ENCODE results near the gene PRR33. TPM values are rescaled to one million over a fixed set of nuclear protein-coding genes. Genes with fewer than 3 reads are reported as not detected.

Gene PRR33
- total and polyA plus RNA-seq, 4 donors: not detected

DNA sequence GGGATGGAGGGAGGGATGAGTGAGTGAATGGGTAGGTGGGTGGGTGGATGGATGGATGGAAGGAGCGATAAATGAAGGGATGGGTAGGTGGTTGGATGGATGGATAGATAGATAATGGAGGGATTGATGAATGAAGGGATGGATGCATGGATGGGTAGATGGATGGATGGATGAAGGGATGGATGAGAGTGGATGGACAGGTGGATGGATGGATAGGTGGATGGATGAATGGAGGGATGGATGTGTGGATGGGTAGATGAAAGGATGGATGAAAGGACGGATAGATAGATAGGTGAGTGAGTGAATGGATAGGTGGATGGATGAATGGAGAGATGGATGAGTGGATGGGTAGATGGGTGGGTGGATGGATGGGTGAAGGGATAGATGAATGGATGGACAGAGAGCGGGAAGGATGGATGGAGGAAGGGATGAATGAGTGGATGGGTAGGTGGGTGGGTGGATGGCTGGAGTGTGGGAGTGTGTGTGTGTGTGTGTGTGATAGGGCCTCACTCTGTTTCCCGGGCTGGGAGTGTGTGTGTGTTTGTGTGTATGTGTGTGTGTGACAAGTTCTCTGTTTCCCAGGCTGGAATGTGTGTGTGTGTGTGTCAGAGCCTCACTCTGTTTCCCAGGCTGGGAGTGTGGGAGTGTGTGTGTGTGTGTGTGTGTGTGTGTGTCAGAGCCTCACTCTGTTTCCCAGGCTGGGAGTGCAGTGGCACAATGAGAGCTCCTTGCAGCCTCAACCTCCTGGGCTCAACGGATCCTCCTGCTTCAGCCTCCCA, 2.1 kb upstream of the PRR33 start:
- H3K9me3 ChIP-seq (ENCODE audit: control insufficient read depth in 4 of 4, low read length in 3 of 4): no peaks in the 10 kb centered on the region
- peaks cover 0 to 2% (median under 1%) of the 10 kb centered on the region in 4 donors for H3K4me1 ChIP-seq (ENCODE audit: control insufficient read depth in 4 of 4, insufficient read depth in 4 of 4, low read length in 3 of 4)
- WGBS: 84% methylated on average over 5 of the region's 5 CpGs
- H3K9ac ChIP-seq (ENCODE audit: low read depth in 1 of 2, low read length in 2 of 2): no peak overlapping the region
- no peak for DNase-seq (ENCODE audit: low spot score)
- no peak for TF ChIP-seq FOXA2 (IDR thresholded peaks at IDR 0.05)
- TF ChIP-seq HNF4G (IDR thresholded peaks at IDR 0.05): no peak
- TF ChIP-seq HNF4A (conservative IDR thresholded peaks at IDR 0.05): no peak
- no peak for TF ChIP-seq TAF1 (conservative IDR thresholded peaks at IDR 0.05)
- TF ChIP-seq, protein P1, sequence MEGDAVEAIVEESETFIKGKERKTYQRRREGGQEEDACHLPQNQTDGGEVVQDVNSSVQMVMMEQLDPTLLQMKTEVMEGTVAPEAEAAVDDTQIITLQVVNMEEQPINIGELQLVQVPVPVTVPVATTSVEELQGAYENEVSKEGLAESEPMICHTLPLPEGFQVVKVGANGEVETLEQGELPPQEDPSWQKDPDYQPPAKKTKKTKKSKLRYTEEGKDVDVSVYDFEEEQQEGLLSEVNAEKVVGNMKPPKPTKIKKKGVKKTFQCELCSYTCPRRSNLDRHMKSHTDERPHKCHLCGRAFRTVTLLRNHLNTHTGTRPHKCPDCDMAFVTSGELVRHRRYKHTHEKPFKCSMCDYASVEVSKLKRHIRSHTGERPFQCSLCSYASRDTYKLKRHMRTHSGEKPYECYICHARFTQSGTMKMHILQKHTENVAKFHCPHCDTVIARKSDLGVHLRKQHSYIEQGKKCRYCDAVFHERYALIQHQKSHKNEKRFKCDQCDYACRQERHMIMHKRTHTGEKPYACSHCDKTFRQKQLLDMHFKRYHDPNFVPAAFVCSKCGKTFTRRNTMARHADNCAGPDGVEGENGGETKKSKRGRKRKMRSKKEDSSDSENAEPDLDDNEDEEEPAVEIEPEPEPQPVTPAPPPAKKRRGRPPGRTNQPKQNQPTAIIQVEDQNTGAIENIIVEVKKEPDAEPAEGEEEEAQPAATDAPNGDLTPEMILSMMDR (IDR thresholded peaks at IDR 0.05; ENCODE audit: low read depth, low read length, missing input control): no peak
- TF ChIP-seq, protein P2, sequence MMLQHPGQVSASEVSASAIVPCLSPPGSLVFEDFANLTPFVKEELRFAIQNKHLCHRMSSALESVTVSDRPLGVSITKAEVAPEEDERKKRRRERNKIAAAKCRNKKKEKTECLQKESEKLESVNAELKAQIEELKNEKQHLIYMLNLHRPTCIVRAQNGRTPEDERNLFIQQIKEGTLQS (IDR thresholded peaks at IDR 0.05): no peak
- TF ChIP-seq, protein P3, sequence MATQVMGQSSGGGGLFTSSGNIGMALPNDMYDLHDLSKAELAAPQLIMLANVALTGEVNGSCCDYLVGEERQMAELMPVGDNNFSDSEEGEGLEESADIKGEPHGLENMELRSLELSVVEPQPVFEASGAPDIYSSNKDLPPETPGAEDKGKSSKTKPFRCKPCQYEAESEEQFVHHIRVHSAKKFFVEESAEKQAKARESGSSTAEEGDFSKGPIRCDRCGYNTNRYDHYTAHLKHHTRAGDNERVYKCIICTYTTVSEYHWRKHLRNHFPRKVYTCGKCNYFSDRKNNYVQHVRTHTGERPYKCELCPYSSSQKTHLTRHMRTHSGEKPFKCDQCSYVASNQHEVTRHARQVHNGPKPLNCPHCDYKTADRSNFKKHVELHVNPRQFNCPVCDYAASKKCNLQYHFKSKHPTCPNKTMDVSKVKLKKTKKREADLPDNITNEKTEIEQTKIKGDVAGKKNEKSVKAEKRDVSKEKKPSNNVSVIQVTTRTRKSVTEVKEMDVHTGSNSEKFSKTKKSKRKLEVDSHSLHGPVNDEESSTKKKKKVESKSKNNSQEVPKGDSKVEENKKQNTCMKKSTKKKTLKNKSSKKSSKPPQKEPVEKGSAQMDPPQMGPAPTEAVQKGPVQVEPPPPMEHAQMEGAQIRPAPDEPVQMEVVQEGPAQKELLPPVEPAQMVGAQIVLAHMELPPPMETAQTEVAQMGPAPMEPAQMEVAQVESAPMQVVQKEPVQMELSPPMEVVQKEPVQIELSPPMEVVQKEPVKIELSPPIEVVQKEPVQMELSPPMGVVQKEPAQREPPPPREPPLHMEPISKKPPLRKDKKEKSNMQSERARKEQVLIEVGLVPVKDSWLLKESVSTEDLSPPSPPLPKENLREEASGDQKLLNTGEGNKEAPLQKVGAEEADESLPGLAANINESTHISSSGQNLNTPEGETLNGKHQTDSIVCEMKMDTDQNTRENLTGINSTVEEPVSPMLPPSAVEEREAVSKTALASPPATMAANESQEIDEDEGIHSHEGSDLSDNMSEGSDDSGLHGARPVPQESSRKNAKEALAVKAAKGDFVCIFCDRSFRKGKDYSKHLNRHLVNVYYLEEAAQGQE (IDR thresholded peaks at IDR 0.05): no peak
- TF ChIP-seq GABPA (IDR thresholded peaks at IDR 0.05 in 1 of 2, conservative IDR thresholded peaks at IDR 0.05 in 1 of 2): no peak
- TF ChIP-seq SP1 (IDR thresholded peaks at IDR 0.05): no peak
- no peak for TF ChIP-seq YY1 (IDR thresholded peaks at IDR 0.05)
- TF ChIP-seq, protein P4, sequence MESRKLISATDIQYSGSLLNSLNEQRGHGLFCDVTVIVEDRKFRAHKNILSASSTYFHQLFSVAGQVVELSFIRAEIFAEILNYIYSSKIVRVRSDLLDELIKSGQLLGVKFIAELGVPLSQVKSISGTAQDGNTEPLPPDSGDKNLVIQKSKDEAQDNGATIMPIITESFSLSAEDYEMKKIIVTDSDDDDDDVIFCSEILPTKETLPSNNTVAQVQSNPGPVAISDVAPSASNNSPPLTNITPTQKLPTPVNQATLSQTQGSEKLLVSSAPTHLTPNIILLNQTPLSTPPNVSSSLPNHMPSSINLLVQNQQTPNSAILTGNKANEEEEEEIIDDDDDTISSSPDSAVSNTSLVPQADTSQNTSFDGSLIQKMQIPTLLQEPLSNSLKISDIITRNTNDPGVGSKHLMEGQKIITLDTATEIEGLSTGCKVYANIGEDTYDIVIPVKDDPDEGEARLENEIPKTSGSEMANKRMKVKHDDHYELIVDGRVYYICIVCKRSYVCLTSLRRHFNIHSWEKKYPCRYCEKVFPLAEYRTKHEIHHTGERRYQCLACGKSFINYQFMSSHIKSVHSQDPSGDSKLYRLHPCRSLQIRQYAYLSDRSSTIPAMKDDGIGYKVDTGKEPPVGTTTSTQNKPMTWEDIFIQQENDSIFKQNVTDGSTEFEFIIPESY (IDR thresholded peaks at IDR 0.05): no peak
- TF ChIP-seq EGR1 (IDR thresholded peaks at IDR 0.05; ENCODE audit: low read depth in 2 of 2): no peak
- TF ChIP-seq FOXA1 (IDR thresholded peaks at IDR 0.05): no peak
- no peak for TF ChIP-seq NR2F2 (IDR thresholded peaks at IDR 0.05)
- no peak for TF ChIP-seq JUND (IDR thresholded peaks at IDR 0.05)
- TF ChIP-seq, protein P5, sequence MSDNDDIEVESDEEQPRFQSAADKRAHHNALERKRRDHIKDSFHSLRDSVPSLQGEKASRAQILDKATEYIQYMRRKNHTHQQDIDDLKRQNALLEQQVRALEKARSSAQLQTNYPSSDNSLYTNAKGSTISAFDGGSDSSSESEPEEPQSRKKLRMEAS (IDR thresholded peaks at IDR 0.05): no peak
- no peaks in the 10 kb centered on the region for H3K36me3 ChIP-seq (ENCODE audit: control insufficient read depth in 4 of 4, insufficient read depth in 3 of 4, low read depth in 1 of 4, low read length in 3 of 4)
- H3K27me3 ChIP-seq (ENCODE audit: control insufficient read depth in 4 of 4, insufficient read depth in 4 of 4, low read length in 3 of 4): no peaks in the 10 kb centered on the region
- no peak overlapping the region for H3K4me3 ChIP-seq (ENCODE audit: low read depth in 1 of 3, low read length in 3 of 3)
- H3K27ac ChIP-seq (ENCODE audit: low read depth in 1 of 2, low read length in 2 of 2): no peak overlapping the region
